NCI-H2227 treated with DMSO at 0.1 percent for 48 hours (cell line): Measurements from ENCODE around the gene PRRC2A.

Source experiments
- DNase-seq: peaks from one replicate; lab custom pipeline; 2025; lab: John Stamatoyannopoulos, UW

PRRC2A gene

DNA sequence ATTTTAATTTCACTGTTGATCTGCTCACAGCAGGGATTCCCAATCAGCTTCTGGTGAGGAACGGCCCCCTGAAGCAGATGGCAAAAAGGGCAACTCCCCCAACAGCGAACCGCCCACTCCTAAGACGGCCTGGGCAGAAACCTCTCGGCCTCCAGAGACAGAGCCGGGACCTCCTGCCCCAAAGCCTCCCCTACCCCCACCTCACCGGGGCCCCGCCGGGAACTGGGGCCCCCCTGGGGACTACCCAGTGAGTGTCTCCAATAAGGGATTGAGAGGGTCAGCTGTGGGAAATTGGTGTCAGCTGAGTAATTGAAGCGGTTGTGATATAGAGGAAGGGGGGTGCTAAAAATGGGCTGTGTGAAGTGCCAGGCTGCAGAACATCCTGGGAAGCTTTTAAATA lies 6.4 kb downstream of the PRRC2A start:
- DNase-seq: no peak

DNA sequence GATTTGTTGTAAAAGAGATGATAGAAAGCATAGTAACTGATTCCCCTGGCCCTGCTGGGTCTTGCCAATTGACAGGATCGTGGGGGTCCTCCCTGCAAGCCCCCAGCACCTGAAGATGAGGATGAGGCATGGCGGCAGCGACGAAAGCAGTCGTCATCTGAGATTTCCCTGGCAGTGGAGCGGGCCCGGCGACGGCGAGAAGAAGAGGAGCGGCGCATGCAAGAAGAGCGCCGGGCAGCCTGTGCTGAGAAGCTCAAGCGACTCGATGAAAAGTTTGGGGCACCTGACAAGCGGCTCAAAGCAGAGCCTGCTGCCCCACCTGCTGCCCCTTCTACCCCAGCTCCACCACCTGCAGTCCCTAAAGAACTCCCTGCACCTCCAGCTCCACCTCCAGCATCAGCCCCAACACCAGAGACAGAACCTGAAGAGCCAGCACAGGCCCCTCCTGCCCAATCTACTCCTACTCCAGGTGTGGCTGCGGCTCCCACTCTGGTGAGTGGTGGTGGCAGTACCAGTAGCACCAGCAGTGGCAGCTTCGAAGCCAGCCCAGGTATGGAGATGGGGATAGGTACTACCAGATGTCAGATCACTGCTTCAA lies 7.3 kb downstream of the PRRC2A start:
- no peak for DNase-seq

DNA sequence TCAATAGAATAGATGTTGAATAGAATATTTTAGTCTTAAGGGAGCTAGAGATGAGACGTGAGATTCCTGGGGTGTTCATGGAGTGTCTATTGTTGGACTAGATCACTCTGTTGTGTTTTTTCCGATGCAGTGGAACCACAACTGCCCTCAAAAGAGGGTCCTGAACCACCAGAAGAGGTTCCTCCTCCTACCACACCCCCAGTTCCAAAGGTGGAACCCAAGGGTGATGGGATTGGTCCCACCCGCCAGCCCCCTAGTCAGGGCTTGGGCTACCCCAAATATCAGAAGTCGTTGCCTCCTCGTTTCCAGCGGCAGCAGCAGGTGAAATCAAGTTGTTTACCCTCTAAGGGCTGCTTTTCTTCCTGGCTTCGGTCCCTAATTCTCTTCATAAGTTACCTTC lies 8.5 kb downstream of the PRRC2A start:
- no peak for DNase-seq

DNA sequence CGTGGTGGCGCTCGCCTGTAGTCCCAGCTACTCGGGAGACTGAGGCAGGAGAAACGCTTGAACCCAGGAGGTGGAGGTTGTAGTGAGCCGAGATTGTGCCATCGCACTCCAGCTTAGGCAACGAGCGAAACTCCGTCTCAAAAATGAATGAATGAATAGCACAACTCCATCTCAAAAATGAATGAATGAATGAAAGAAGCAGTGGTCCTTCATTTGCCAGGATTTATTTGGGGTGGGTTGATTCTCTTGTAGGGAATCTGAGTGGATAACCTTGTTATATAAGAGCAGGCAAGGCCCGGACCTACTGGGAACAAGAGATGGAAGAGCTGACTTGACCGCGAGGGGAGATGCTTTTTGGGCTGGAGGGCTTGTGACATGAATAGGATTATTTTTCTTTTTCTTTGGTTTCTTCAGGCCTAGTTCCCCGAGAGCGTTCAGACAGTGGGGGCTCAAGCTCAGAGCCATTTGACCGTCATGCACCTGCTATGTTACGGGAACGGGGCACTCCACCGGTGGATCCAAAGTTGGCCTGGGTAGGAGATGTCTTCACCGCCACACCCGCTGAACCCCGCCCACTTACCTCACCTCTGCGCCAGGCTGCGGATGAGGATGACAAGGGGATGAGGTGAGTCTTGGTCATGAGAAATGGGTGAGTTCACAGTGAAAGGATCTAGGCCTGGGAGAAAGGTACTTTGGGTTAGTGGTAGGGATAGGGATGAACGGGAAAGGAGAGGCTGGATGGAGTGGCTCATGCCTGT lies 9.8 kb downstream of the PRRC2A start:
- DNase-seq: no peak

DNA sequence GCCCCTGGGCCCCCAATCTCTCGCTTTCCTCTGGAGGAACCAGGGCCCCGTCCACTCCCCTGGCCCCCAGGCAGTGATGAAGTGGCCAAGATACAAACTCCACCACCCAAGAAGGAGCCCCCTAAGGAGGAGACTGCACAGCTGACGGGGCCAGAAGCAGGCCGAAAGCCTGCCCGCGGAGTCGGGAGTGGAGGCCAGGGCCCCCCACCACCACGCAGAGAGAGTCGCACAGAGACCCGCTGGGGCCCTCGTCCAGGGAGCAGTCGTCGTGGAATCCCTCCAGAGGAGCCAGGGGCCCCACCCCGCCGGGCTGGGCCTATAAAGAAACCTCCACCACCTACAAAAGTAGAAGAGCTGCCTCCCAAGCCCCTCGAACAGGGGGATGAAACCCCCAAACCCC lies 10.7 kb downstream of the PRRC2A start:
- no peak for DNase-seq

DNA sequence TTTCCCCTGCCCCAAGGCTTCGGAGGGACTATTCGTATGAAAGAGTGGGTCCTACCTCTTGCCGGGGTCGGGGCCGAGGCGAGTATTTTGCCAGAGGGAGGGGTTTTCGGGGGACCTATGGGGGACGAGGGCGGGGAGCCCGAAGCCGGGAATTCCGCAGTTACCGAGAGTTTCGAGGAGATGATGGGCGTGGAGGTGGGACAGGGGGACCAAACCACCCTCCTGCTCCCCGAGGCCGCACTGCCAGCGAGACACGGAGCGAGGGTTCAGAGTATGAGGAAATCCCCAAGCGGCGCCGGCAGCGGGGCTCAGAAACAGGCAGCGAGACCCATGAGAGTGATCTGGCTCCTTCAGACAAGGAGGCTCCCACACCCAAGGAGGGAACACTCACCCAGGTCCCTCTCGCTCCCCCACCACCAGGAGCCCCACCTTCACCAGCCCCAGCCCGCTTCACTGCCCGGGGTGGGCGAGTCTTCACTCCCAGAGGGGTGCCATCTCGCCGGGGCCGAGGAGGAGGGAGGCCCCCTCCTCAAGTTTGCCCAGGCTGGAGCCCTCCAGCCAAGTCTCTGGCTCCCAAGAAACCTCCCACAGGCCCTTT lies 11.3 kb downstream of the PRRC2A start:
- DNase-seq: no peak

DNA sequence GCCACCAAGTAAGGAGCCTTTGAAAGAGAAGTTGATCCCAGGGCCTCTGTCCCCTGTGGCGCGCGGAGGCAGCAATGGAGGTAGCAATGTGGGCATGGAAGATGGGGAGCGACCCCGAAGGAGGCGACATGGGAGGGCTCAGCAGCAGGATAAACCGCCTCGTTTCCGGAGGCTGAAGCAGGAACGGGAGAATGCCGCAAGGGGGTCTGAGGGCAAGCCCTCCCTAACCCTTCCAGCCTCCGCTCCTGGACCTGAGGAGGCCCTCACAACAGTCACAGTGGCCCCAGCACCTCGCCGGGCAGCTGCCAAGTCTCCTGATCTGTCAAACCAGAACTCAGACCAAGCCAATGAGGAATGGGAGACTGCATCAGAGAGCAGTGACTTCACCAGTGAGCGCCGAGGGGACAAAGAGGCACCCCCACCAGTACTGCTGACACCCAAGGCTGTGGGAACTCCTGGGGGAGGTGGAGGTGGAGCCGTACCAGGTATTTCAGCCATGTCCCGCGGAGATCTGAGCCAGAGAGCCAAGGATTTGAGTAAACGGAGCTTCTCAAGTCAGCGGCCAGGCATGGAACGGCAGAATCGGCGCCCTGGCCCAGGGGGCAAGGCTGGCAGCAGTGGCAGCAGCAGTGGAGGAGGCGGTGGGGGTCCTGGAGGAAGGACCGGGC lies 11.9 kb downstream of the PRRC2A start:
- no peak for DNase-seq

DNA sequence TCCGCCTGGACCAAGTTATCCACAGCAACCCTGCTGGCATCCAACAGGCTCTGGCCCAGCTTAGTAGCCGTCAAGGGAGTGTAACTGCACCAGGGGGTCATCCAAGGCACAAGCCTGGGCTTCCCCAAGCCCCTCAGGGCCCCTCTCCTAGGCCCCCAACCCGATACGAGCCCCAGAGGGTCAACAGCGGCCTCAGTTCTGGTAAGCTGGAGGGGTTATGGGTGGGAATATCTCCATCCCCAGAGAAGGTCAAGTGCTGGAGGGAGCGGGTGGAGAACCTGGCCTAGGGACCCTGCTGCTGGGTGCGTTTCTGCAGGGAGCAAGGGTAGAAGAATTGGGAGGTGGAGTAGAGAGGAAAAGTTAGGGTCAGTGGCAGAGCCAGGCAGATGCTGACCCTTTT lies 12.9 kb downstream of the PRRC2A start:
- no peak for DNase-seq

DNA sequence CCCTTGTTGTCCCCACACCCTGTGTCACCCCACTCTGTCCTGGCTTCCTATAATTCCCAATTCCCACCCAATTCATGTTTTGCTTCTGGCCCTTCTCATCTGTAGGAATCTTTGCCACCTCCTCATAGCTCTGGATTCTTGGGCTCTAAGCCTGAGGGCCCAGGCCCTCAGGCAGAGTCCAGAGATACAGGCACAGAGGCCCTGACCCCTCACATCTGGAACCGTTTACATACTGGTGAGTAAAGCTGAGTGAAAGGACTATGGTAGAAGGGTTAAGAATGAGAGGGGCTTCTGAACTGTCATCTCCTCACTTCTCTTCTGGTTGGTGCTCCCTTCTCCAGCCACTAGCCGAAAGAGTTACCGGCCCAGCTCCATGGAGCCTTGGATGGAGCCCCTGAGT lies 13.6 kb downstream of the PRRC2A start:
- DNase-seq: no peak

DNA sequence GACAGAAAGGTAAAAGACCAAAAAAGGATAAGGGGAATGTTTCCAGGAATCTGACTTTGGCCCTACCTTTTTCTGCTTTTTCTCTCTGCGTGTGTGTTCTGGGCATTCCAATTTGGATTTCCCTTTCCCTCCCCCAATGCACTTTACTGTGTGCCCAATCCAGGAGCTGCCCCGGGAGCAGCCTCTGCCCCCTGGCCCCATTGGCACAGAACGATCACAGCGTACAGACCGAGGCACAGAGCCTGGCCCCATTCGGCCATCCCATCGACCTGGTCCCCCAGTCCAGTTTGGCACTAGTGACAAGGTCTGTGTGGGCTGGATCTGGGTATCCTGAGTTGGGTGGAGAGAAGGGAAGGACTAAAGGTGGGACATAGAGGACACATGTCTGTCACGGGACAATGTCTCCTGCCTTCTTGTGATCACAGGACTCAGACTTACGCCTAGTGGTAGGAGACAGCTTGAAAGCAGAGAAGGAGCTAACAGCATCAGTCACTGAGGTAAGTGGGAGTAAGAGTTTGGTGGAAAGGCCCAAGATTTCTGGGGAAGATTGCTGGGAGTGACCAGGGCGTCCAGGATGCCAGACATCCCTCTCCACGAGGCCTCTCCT lies 14.6 kb downstream of the PRRC2A start:
- no peak for DNase-seq

DNA sequence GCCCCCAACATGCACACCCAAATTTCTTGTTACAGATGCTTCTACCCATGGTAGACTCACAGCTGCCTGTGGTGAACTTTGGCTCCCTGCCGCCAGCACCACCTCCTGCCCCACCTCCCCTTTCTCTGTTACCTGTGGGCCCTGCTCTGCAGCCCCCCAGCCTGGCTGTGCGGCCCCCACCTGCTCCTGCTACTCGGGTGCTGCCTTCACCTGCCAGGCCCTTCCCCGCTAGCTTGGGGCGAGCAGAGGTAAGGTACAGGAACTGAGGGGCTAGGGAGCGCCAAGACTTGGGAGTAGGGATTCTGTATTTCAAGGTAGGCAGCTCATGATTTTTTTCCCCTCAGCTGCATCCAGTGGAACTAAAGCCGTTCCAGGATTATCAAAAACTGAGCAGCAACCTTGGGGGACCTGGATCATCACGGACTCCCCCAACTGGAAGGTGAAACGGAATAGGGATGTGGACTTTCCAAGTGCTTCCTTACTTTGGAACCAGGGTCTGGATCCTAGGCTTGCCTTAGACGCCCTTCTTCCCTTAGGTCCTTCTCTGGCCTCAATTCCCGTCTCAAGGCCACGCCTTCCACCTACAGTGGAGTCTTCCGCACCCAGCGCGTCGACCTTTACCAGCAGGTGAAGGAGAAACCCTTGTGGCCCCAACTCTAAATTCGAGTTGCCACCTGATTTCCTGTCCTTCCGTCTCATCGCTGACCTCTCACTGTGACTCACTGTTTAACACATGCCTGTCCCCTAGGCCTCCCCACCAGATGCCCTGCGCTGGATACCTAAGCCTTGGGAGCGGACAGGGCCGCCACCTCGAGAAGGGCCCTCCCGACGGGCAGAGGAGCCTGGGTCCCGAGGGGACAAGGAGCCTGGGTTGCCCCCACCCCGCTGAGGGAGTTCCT lies 16.4 kb downstream of the PRRC2A start:
- no peak for DNase-seq

DNA sequence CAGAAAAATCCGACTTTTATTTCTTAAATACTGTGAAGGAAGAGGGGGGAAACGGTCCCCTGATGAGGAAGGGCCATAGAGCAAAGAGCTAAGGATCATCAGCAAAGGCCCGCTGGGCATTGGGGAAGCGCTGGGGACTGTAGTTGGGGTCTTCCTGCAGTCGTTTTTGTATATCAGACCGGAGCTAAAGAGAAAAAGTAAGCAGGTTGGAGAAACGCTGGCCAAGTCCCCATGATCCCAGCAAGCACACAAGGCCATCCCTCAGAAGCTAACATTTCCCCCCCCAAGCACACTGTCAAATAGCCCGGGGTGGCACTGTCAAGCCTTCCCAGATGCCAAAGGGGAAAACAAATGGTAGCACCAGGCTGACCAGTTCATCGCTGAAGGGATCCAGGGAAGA lies 18.5 kb downstream of the PRRC2A start:
- no peak for DNase-seq

DNA sequence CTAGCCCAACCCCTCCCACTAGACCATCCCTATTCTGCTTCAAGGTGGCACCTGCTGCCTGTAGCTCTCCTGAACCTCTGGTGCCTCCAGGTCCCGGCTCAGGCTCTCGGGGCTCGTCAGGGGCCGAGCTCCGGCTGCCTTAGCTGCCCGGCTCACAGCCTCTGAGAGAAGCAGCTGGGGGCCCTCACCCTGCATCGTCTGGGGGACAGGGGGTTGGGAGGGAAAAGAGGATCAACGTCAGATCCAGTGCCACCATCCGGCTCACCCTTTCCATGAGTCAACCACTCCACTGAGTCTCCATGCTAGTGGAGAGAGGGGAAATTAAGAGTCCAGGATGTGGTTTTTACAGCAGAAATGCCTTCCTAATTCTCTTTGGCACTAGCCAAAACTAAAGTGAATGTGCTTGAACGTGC lies 18.9 kb downstream of the PRRC2A start:
- DNase-seq: no peak

DNA sequence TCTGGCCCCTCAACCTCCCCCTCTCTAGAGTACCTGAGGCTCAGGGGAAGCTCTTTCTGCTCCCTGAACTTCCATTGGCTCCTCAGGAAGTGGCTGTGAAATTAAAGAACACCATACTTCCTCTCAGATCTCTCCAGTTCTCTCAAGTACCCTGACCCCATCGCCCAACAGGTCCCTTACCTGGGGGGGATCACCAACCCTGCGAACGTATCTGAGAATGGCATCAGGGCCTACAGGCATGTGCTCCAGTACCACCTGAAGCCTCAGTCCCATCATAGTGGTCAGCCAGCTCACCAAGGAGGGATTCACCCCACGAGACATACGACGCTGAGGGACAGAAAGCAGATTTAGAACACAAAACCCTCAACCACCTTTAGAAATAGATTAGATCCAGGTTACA lies 20.1 kb downstream of the PRRC2A start:
- DNase-seq: no peak

DNA sequence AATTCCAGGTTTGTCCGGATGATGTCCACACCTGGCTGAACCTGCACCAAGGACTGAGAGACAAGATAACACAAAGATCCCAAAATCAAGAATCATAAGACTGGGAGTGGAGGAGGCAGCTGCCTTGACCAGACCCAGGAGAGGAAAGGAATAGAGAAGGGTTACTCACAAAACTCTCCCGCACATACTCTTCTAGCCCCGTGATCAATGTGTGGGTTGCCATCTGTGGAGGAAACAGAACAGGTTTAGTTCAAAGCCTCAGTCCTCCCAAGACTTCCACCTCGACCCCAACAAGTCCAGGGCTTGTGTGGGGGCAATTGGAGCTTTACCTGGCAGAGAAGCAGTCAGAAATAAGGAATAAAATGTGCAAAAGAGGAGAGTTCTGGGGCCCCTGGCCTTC lies 20.9 kb downstream of the PRRC2A start:
- DNase-seq: no peak

DNA sequence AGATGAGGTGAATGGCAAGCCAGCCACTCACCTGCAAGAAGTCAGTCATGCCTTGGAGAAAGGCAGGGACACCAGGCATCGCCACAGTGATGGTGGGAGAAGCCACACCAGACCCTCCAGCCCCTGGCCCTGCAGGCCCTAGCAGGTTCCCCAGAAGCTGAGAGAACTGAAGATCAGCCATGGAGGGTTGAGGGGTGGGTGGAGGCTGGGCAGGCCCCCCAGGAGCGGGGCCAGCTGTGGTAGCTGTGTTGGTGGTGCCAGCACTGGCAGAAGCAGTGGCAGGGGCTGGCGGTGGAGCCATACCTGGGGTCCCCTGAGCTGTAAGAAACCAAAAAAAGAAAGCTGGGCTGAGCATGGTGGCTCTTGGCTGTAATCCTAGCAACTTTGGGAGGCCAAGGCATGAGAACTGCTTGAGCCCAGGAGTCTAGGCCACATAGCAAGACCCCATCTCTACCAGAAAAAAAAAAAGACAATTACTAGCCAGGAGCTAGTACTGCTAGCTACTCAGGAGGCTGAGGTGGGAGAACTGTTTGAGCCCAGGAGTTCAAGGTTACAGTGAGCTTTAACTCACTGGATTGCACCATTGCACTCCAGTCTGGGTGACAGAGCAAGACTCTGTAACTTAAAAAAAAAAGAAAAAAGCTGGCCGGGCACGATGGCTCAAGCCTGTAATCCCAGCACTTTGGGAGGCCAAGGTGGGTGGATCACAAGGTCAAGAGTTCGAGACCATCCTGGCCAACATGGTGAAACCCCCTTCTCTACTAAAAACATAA lies 22.5 kb downstream of the PRRC2A start:
- no peak for DNase-seq

DNA sequence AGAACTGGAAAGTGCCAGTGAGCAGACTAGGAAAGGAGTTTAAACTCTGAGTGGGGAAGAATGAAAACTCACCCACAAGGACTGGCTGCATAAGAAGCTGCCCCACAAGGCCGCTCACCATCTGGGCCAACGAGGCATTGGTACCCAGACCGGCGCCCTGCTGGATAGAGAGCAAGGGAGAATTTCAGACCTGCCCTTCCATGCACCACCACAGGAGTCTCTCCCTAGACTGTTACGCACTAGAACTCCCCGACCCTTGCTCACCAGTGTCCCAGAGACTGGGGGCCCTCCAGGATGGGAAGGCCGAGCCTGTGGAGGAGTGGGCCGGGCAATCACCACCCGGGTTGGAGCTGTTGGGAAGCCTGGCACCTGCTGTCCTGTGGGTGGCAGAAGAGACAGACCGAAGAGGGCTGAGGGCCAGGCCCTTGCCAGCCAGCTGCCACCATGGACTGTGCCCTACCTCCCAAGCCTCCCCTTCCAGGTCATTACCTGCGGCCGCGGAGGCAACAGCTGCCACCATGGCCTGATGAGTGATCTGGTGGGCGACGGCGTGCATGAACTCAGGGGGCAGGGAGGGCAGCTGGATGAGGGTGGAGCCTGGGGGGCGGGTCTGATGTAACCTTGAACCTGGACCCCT lies 23.4 kb downstream of the PRRC2A start:
- DNase-seq: no peak

DNA sequence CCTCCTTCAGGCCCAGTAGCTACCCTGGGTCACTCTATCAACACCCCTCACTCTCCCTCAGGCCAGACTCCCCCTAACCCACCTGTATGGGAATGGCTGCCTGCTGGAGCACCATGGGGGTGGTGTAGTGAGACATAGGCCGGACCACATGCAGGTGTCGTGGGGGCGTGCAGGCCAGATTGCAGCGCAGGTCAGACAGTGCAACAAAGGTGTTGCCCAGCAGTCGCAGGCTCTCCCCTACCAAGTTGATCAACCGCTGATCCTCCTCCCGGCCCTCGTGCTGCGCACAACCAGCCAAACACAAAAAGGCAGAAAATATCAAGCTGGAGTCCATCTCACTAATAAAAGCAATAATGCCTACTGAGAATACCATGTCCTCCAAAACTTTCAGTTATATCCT lies 24.8 kb downstream of the PRRC2A start:
- no peak for DNase-seq

DNA sequence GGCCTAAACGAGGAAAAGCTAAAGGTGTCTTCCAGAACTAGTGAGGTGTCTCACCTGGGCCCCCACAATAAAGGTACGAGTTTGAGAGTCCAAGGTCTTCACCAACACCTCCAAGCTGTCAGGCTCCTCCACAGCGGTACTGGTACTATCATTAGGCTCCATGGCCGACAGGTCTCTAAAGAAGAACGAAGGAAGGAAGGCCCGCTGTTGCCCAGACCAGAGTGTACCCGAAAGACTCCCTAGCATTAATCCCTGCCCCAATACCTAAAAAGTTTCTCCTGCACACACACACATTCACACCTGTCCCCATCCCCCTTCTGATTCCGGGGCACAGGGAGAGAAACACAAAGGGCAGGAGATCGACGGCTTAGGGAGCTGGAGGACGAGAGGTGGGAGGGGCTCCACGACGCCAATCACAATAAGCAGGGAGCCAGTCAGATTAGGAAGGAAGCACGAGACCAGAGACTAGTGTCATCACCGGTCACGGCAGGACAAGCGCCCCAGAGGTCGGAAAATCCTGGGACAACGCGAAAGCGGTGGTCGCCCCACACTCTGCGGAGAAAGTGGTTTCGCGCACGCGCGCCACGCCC lies 31.2 kb downstream of the PRRC2A start:
- DNase-seq: no peak
